EH (cell line): ENCODE measurements around the gene ATR.
"Not testable (repeated sequence)": the region's sequence is repeated elsewhere in the genome, so short reads cannot be mapped to it uniquely, and the experiment has no call there.

Experiments
- DNase-seq: peaks from one replicate; pipeline ENCODE4 v3.0.0-alpha.2; 2015; ENCODE audit warnings: low read depth

ATR gene

DNA sequence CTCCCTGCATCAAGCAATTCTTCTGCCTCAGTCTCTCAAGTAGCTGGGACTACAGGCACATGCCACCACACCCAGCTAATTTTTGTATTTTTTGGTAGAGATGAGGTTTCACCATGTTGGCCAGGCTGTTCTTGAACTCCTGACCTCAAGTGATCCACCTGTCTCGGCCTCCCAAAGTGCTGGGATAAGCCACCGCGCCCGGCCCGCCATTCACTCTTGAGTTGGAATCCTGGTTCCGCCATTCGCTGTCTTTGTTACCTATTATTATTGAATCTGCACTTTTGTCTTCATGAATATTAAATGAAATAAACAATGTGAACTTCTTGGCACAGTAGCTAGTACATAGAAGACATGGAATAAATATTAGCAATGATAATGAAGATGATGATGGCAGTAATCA is 13.7 kb upstream of the ATR start:
- not testable (repeated sequence) for DNase-seq

DNA sequence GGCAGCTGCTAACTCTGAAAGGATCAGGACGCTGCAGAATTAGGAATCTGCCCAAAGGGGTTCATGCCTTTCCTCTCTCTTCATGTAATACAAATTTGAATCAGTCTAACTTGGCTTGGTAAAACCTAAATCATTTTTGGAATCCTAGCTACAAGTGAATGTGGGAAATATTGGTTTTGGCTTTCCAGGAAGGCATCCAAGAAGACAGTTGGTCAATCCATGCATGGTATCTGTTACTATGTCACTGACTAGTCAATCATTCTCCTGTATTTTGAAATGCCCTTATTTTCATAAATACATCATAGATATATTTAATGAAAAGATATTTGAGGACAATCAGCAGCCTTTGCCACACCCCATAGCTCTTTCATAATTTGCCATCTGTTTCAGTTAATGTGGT is 10.2 kb upstream of the ATR start:
- DNase-seq = no peak

DNA sequence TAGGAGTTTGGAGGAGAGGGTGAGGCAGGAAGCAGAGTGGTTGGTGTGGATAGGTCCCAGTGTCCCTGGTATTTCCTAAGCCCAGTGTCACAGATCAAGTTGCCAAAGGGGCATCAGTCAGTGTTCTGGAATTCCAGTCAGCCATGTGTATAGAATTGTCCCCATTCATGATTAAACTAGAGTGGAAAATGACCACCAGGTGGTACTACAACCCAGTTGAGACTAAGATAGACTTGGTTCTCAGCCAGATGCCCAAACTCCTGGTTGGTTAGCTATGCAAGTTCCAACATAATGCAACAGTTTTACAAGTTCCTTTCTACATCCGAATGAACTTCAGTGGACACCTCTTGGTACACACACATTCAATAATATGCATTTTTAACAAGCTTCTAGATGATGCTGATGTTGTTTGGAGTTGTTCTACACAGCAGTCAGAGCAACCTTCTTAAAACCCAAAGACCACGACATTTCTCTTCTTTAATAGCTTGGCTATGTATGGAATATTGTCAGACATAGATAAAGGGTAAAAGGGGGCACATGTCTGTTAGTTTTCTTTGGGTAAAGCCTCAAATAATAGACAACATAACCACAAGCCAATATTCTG is 8.4 kb upstream of the ATR start:
- peak; percentile 86 for DNase-seq

DNA sequence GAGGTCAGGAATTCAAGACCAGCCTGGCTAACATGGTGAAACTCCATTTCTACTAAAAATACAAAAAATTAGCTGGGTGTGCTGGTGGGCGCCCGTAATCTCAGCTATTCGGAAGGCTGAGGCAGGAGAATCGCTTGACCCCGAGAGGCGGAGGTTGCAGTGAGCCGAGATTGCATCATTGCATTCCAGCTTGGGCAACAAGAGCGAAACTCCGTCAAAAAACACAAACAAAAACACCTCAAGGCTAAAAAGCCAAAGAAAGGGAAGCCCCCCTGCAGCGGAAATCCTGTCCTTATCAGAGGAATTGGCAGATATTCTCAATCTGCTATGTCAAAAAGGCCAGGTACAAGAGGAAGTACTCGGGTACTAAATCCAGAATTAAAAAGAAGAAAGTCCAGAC is 2.5 kb upstream of the ATR start:
- DNase-seq = not testable (repeated sequence)

DNA sequence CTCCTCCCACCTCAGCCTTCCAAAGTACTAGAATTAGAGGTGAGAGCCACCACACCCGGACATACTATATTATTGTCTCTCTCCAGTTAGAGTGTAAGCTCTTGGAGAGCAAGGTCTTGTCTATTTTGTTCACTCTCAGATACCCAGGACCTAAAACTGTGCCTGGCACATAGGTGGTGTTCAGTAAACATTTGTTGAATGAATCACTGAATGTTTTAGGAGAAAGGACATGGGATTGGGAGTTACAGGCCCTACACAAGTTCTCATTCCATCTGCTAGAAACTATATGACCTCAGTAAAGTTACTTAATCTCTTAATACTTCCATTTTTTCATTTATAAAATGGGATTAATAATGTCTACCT is 1.5 kb upstream of the ATR start:
- no peak for DNase-seq

DNA sequence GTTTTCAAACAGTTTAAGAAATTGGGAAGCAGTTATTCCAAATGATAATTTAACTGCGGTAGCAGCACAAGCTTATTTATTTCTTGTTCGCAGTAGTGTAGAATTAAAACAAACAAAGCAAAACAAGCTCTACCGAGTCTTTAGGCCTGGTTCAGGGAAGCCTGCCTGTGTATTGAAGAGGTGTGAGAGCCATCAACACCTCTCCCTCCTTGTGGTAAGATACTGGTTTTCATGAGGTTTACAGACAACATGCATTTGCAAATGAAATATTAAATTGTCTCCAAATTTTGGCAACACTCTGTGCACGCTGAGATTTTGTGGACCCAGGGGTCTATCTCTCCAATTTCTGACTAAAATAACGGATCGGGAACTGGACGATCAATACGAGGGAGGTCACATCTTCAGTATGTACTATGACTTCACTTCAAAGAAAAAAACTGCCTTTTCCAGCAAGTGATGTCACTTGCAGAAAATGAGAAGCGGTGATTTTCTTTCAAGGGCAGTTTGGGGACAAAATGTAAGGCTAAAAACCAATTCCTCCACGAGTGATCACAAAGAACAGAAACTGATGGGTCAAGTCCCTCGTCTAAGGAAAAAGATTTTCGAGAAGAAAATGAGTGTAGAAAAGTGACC is 721 bp downstream of the ATR start:
- no peak for DNase-seq

DNA sequence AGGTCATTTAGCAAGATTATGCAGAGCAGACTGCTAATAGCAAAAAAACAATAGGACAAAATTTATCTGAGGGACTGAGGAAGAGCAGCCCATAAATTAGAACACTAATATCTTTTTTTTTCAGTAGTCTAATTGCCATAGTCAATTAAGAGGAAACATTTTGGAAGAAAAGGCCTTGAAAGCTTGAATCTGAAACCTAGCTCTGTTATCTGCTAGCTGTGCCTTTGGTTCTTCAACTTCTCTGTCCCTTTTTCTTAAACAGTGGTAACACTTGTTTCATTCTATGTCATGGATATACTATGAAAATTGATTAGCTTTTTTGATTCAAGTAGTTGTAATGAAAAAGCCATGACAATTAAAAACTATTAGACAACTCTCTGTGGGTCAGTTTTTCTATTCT is 1.7 kb downstream of the ATR start:
- no peak for DNase-seq

DNA sequence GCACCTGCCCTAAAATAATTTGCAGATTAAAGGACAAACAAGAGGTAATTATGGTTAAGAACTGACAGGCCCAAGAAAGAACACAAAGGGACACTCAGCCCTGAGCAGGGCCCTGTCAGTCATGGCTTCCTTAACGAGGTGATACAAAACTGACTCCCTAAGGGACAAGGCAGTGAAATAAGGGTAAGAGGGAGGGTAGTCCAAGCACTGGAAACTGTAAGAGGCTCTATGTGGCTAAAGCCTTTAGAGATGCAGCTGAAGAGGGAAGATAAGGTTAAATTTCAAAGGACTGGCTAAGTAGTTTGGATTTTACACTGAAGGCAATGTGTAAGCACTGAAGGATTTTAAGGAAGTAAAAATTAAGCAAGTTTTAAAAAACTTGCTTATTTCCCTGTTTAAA is 3.9 kb downstream of the ATR start:
- no peak for DNase-seq

DNA sequence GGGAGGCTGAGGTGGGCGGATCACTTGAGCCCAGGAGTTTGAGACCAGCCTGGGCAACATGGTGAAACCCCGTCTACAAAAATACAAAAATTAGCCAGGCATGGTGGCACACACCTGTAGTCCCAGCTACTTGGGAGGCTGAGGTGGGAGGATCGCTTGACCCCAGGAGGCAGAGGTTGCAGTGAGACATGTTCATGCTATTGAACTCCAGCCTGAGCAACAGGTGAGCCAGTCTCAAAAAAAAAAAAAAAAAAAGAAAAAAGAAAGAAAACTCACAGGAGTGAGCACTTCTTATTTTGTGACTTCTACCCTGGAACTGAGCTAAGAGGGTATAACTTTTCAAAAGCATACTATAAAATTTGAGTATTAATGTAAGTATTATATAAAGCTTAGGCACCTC is 4.3 kb downstream of the ATR start:
- DNase-seq = not testable (repeated sequence)

DNA sequence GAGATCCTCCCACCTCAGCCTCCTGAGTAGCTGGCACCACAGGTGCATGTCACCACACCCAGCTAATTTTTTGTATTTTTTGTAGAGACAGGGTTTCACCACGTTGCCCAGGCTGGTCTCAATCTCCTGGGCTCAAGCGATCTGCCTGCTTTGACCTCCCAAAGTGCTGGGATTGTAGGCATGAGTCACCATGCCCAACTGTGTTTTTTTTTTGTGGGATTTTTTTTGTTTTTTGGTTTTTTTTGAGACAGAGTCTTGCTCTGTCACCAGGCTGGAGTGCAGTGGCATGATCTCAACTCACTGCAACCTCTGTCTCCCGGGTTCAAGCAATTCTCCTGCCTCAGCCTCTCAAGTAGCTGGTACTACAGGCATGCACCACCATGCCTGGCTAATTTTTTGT is 9.1 kb downstream of the ATR start:
- peak; percentile 39 for DNase-seq

DNA sequence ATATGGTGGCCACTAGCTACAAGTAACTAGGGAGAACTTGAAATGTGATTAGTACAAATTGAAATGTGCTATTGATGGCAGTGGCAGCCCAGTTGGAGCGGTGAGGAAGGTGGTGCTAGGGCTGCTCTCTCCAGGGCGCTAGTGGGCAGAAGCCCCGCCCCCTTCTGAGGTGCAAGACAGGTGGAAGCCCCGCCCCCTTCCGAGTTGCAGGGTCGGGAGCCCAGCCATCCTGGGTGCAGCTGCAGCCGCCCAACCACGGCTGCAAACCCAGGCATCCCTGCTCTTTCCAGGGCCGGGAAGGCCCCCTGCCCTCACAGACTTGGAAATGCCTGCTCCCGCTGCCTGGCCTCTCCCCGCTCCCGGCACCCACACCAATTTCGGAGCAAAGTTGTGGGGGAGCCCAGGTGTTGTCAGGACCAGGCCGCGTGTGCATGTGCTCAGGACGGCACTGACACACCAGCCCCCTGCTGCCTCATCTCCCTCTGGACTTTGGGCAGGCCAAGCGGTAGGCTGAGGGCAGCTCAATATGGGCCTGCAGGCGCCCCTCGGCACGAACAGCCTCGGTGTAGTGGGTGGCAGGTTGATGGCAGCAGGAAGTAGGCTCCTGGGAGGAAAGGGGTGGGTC is 10.0 kb downstream of the ATR start:
- DNase-seq = no peak

DNA sequence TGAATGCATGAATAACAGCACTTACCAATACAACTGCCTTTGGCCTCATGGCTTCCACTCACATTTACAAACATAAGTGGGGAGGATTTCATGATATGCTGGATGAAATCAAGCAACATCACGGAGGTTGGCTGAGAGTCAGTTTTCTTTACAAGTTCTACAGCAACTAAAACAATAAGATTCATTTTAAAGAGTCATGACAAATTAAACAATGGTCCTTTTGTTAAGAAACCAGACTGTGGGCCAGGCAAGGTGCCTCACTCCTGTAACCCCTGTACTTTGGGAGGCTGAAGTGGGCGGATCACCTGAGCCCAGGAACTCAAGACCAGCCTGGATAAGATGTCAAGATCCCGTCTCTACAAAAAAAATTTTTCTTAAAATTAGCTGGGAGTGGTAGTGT is 12.4 kb downstream of the ATR start:
- DNase-seq = no peak

DNA sequence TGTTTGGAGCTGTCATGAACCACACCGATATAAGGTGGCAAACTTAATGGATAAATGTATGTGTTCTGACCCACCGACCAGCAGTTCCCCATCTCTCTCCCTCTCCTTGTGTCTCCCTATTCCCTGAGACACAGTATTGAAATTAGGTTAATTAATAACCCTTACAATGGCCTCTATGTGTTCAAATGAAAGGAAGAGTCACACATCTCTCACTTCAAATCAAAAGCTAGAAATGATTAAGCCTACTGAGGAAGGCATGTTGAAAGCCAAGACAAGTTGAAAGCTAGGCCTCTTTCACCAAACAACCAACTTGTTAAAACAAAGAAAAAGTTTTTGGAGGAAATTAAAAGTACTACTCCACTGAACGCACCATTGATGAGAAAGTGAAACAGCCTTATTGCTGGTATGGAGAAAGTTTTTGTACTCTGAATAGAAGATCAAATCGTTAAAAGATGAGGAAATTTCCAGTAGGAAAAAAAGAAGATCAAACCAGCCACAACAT is 15.0 kb downstream of the ATR start:
- no peak for DNase-seq

DNA sequence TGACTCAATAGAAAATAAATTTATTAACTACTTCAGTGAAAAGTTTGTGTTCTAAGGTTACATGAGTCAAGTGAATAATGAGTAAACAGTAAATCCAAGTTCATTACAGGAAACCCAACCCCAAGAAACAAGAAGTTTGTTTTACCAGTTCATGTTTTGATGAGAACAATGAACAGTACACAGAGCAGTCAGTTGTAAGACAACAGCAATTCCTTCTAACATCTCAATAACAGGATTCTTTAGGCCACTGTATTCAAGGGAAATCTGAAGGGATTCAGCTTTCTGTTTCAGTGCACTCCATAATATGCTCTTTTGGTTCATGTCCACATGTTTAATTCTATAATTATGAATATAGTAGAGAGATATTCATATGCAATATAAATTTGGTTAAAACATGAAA is 18.4 kb downstream of the ATR start:
- DNase-seq = no peak

DNA sequence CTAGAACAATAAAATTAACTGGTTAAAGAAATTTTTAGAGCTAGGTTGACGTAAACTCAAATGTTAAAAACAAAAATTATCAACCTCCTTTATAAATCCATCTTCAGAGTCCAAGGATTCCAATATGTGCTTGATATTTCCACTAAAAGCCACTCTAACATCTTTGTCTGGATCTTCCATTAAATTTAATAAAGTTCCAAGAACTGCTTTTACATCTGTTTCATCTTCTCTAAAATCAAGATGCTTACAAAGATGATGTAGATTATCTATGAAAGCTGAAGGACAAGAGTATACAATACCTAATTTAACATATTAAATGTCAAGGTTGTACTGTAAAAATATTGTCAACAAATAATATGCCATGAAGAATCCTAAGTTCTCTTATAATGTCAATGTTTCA is 24.8 kb downstream of the ATR start:
- no peak for DNase-seq

DNA sequence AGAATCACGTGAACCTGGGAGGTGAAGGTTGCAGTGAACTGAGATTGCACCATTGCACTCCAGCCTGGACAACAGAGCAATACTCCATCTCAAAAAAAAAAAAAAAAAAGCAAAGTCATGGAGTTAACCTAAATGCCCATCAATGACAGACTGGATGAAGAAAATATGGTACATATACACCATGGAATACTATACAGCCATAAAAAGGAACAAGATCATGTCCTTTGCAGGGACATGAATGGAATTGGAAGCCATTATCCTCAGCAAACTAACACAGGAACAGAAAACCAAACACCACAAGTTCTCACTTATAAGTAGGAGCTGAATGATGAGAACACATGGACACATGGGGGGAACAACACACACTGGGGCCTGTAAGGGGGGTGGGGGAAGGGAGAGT is 26.0 kb downstream of the ATR start:
- not testable (repeated sequence) for DNase-seq

DNA sequence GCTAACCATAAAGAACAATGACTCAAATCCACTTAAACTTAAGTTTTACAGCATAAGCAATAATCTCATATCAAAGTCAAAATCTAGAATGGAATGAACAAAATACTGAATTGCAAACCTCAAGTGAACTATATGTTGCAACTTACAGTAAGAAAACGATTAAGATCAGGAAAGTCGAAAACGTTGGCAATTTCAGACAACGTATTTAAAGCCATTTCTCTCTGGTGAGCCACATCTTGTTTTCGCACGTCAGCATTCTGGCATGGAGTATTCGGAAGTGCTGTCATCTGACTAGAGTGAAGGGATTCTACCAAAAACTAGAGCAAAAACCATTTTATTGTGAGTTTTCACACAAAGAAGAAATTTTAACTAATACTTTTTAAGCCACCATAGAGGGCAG is 28.5 kb downstream of the ATR start:
- no peak for DNase-seq

DNA sequence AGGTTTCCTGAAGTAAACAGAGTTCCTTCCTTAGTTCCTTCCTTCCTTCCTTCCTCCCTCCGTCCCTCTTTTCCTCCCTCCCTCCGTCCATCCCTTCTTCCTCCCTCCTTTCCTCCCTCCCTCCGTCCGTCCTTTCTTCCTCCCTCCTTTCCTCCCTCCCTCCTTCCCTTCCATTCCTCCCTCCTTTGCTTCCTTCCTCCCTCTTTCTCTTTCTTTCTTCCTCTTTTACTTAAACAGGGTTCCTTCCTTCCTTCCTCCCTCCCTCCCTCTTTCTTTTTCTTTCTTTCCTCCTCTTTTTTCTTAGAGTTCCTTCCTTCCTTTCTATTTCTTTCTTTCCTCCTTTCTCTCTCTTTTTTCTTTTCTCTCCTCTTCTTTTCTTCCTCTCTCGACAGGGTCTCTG is 35.2 kb downstream of the ATR start:
- DNase-seq = no peak

DNA sequence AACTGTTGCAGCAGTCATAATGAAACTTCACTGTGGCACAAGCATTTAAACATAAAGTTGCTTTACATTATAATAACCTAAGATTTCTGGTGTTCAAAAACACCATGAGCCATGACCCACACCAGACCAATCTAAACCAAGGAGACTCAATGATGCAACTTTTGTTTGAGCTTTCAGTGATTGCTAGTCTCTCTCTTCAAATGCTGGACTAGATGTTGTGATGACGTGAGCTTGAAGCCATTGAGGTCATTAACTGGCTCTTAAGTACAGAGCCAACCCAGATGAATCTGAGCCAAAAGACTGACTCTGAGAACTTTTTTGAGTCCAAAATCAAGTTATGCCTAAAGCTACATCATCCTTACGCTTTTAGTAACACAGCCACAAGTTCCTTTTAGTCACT is 36.5 kb downstream of the ATR start:
- DNase-seq = no peak

DNA sequence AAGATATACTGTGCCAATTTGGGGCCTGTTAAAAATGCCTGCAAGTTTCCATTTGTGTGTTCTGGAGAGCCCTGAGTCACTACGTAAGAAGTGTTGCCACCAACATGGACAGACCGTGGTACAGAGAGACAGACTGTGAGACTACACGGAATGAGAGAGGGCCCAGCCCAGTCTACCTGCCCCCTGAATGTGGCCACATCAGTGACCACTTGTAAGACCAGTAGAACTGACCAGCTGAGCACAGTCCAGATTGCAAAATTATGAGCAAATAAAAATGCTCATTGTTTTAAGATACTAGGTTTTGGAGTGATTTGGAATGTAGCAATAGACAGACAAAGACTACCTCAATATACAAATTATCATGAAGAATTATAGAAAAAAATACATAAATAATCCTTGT is 42.0 kb downstream of the ATR start:
- no peak for DNase-seq

DNA sequence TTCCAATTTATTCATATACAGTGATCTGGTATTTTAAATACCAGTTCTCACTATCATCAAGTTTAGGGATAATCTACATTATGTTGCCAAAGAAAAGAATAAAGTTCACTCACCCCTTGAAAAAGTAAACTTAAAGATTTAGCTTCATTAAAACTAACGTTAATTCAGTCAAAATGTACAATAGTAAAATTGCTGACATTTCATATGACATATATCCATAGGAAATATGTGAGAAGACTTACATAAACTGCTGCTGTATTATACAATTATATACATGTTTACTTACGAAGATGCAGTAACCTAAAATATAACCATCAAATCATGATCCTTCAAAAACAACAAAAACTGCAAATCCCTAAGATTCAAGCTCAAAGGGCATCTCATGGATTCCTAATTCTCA is 44.0 kb downstream of the ATR start:
- DNase-seq = no peak

DNA sequence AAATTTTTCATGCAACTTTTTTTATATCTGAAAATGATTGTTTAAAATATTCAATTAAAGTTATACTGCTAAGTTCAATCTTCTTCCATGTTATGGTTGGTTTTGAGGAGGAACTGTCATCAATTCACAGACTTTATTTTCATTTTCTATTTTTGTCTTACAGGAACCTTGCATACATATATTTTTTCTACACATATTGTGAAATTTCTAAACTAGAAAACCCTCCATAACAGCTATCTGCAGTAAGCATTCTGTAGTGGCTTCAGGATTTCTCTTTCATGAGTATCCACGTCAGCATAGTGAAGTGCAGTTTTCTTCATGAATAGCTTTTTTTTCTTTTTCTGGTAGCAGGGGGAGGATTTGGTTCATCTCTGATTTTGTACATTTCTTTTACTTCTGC is 48.2 kb downstream of the ATR start:
- DNase-seq = no peak

DNA sequence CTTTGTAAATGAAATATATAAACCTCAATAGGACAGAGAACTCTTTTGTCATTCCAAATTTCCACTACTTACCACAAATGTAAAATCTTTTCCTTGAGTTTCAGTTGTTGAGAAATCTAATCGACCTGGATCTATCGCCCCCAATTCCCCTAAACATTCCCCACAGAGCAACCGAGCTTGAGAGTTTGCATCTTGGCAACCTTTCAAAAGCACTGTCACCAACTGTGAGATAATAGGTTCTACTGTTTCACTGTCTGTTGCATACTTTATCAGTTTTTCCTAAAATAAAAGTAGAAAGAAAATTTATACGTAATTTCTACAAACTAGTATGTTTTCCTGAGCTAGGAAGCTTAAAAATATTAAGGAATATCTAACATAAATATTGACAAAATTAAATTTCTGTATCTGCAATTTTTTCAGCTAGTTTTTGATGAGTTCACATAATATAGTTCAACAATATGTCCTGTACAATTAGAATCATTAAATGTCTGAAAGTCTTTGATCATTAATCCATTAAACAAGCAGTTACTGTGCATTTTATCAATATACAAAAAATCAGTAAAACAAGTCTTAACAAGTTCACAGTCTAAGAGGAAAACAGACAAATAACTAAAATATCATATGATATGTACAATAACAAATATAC is 54.5 kb downstream of the ATR start:
- DNase-seq = no peak
